Left cardiac atrium (tissue), 4 donors: ENCODE results near the gene PPP1R1C. TPM values are rescaled to one million over a fixed set of nuclear protein-coding genes. Genes with fewer than 3 reads are reported as not detected.
A peak's percentile ranks its signal among the peaks of the same experiment; 100 is the strongest.
"Not testable (repeated sequence)": the region's sequence is repeated elsewhere in the genome, so short reads cannot be mapped to it uniquely, and the experiment has no call there.

Experiments
- ATAC-seq, 2 donors: fragments of 200-7000 bp; cut with Tn5 transposase; one replicate each; pipeline ENCODE4 v1.9.1; 2020; ENCODE audit warnings: mild to moderate bottlenecking in 2 of 2, moderate library complexity in 2 of 2
- DNase-seq: peaks from one replicate; pipeline ENCODE4 v3.0.0-alpha.2; 2020
- intact Hi-C, 2 donors: fragments of 100-400 bp; cut with DNase I; formaldehyde crosslinking; loops; one replicate each; pipeline versions ENCODE4 v1.14.1 to v1.15.1; 2022 to 2023
- total RNA-seq, 2 donors: library from RNA; stranded (reverse); fragmentation: NEBNext Ultra II Directional; extraction: Animal tissue kit (Norgen Biotek cat#: 25700); gene quantifications; one replicate each; pipeline ENCODE4 v1.2.1, GENCODE V29; 2021
- donor health status: DM: no; HTN: yes; CAD: no.
- donor health status: DM: no; HTN: yes; CAD: no; lungs with severe emphysema.
- donor health status: DM: yes; HTN: yes; CAD: no.
- donor health status: Dilated cardiomyopathy.

Gene PPP1R1C
- total RNA-seq, 2 donors from 2014 or later = 5.0 to 5.5 TPM

DNA sequence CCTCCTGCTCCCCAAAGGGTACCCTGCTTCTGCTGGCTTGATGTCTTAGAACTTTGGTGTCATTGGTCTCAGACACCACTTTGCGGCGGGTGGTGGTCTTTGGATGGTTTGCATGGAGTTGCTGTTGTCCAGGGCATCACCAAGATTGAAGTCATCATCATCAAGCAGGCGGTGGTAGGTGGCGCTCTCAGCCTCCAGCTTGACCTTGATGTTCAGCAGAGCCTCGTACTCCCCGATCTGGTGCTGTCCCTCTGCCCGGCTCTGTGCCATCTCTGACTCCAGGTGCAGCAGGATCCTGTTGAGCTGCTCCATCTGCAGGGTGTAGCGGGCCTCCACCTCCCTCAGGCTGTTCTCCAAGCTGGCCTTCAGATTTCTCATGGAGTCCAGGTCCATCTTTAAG lies 24.5 kb upstream of the PPP1R1C start:
- DNase-seq, ATAC-seq, intact Hi-C loops: not testable (repeated sequence)

DNA sequence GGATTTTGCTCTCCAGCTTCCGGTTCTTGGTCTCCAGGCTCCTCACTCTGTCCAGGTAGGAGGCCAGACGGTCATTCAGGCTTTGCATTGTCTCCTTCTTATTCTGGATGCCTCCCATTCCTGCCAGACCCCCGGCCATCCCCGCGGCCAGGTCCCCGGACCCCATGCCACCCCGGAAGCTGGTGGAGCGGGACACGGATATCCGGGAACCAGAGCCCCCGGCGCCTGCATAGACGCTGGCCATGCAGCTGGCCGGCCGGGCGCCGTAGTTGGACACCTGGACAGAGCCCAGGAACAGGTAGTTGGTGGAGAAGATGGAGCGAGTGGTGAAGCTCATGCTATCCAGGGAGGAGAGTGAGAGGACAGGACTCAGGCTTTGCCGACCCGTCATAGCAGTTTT lies 23.5 kb upstream of the PPP1R1C start:
- no peak for ATAC-seq
- DNase-seq = no peak
- intact Hi-C loops = no loop called here

DNA sequence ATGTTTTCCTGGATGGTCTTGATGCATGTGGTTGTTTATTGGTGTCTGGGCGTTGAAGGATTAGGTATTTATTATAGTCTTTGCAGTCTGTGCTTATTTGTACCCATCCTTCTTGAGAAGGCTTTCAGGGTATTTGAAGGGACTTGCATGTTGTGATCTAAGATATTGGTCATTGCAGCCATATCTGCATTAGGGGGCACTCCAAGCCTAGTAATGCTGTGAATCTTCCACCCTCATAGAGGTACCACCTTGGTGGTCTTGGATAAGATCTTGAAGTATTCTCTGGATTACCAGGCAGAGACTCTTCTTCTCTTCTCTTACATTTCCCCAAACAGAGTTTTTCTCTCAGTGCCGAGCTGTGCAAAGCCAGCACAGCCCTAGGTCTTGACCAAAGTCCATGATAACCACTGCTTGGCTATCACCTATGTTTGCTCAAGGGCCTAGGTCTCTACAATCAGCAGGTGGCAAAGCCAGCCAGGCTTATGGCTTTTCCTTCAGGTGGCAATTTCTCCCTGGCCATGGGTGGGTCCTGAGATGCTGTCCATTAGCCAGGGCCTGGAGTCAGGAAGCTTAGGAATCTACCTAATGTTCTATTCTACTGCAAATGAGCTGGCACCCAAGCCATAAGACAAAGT lies 15.4 kb upstream of the PPP1R1C start:
- intact Hi-C loops = loop anchor here (5.0 to 10.0 kb wide), 2 partner anchors 95 to 107 kb away; no protein-coding TSS in a partner anchor
- DNase-seq (no peak), ATAC-seq (no peak)

DNA sequence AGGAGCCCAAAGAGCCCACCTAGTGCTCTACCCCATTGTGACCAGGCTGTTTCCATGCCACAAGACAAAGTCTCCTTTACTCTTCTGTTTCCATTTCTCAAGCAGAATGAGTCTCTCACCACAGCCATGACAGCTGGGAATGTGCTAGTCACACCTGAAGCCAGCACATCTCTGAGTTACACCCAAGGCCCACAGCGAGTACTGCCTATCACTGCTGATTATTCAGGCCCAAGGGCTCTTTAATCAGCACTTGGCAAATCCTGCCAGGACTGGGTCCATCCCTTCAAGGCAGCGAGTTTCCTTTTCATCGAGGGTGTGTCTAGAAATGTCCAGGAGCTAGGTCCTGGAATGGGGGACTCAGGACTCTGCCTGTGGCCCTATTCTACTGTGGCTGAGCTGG lies 14.6 kb upstream of the PPP1R1C start:
- intact Hi-C loops = loop anchor here (5.0 to 10.0 kb wide), 2 partner anchors 94 to 106 kb away; no protein-coding TSS in a partner anchor
- DNase-seq (no peak), ATAC-seq (no peak)

DNA sequence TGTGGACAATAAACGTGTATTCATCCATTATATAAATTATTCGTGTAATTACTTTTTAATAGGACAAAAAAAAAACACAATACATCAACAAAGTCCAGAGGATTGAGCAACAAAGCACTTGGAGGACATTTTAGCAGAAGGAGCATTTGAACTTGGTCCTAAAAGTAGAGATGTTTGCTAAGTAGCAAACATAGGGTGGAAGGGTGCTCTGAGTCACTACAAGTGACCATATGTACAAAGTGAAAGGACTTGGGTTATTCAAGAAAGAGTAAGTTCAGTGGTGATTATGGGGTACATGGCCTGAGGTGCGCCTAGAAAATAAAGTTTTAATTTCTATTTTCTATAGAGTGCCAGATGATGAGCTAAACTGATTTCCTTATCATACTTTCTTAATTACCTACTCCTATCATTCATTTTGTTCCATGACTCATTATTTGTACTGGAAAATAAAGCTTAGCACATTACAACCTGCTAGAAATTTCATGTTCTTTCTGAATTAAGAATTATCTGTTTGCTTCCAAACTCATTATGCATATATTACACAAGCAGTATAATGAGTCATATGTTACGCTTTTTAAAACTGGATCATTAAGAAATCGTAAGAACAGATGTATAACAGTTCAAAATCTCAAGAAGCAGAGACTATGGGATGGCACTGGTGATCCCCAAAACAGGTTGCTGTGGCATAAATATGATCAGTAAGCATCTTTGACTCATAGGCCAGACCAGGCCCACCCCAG lies 13.1 kb upstream of the PPP1R1C start:
- ATAC-seq = no peak
- no peak for DNase-seq
- intact Hi-C loops = loop anchor here (5.0 to 10.0 kb wide), 2 partner anchors 92 to 105 kb away; no protein-coding TSS in a partner anchor

DNA sequence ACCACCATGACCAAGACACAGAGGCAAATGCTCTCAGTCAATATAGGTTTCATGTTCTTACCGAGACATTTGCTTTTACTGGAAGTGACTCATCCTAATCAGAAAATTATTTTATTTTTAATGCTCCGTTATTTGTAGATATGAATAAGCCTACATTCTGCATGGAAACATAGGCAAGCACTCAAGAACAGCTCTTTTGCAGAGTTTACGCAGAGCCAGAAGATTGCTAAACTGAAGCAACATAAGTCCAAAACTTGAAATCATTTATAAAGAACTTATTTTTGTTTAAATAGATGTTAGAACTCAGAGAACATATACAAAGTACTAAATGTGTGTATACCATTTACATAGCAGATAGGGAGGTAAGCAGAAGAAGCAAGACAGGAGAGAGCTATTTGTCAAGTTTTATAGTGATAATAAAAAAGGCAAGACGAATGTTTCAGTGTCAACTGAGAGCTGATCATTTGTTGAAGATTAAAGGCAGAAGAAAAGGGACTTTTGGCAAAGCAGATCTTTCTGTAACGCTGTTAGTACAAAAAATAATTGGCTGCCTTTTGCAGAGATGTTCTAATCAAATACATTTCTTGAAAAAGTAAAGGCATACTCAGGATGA lies 12.4 kb upstream of the PPP1R1C start:
- intact Hi-C loops = loop anchor here (5.0 to 10.0 kb wide), 2 partner anchors 92 to 104 kb away; no protein-coding TSS in a partner anchor
- ATAC-seq (no peak), DNase-seq (no peak)

DNA sequence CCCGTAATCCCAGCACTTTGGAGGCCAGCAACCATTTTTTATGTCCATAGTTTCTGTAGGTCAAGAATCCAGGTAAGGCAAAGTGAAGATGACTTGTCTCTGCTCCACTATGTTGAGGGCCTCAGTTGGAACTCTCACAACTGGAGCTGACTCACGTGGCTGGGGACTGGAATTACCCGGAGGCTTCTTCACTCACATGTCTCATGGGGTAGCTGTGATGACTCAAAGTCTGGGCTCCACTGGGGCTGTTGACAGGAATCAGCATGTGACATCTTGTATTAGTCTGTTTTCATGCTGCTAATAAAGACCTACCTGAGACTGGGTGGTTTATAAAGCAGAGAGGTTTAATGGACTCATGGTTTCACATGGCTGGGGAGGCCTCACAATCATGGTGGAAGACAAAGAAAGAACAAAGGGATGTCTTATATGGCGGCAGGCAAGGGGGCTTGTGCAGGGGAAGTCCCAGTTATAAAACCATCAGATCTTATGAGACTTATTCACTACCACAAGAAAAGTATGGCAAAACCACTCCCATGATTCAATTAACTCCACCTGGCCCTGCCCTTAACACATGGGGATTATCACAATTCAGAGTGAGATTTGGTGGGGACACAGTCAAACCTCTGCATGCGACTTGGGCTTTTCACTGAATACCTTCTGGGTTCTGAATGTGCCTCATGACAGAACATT lies 7.8 kb upstream of the PPP1R1C start:
- DNase-seq = no peak
- intact Hi-C loops = loop anchor here in 1 of 2 donors (10.0 kb wide), 1 partner anchor 87 kb away; no protein-coding TSS in a partner anchor
- peak in 1 of 2 donors; percentile 30 for ATAC-seq

DNA sequence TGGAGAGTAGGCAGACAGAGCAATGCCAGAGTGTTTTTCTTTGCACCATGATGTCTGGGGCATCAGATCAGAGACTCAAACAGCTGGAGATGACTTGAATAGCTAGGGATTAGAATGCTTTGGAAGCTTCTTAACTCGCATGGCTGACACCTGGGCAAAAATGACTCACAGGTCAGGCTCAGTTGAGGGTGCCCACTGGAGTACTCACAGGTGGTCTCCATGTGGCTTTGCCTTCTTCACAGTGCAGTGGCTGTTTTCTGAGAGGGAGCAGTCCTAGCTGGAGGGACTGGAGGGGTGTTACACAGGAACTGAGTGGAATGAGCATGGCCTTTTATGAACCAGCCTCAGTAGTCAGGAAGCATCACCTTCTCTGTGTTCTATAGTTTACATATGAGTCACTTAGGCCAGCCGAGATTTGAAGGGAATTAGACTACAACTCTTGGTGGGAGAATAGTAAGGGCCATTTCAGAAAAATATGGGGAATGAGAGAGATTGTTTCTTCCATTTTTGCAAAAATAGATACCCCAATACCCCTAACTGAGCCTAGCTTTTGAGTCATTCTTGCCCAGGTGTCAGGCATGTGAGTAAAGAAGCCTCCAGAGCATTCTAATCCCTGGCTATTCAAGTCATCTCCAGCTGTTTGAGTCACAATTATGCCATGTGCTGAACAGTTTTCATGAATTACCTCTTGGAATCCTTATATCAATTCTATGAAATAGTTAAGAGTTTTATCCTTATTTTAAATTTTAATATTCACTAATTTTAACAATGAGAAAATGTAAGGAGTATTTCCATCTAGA lies 7.1 kb upstream of the PPP1R1C start:
- no peak for DNase-seq
- intact Hi-C loops = loop anchor here in 1 of 2 donors (10.0 kb wide), 1 partner anchor 86 kb away; no protein-coding TSS in a partner anchor
- no peak for ATAC-seq

DNA sequence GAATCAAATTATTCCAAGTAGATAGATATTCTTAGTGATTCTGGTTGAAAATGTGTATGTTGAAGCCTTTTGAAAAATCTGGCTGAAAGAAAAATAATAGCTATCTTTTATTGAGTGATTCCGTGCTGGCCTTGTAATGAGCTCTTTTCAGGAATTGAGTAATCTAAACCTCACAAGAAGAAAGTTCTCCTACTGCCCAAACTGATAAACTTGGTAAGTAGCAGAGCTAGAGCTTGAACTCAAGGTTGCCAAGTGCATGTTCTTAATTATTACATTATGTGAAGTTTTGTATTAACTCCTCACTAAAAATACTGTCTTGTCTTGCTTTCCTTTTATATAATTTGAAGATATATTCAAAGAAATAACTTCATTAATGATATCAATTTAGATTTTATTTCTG lies 1.6 kb upstream of the PPP1R1C start:
- intact Hi-C loops = no loop called here
- no peak for ATAC-seq
- DNase-seq = no peak

DNA sequence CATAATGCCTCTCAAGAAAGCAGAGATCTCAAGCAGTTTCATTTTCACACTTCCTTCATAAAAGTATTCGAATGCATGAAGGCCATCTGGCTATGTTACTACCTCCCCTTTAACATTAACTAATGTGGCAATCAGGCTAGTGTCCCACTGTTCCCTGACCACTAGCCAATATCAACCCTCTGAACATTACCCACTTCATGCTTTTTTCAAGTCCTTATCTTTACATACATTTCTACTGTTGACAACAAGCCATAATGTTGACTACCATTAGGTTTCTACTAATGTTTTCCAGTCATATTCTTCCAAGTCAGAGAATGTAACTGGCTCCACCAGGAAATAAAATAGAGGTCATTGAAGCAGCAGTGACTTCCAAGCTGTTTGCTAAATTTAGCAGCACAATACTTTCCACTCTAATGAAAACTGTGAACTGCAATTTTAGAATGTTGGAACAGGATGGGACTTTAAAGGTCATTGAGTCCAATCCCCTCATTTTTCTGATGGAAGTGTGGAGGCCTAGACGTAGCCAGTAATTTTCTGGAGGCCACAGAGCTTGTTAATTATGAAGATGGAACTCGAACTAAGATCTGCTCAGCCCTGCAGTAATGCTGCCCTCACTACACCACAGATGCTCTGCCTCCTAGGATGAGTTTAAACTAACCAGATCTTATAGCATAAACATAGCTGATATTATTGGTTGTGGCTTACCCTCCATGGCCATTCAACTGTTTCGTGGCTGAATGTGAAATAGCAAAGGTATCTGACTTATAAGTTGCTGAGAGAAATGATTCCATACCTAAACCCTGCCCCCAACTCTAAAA lies 630 bp upstream of the PPP1R1C start:
- intact Hi-C loops = no loop called here
- DNase-seq (no peak), ATAC-seq (peak; percentile 61 to 76)

DNA sequence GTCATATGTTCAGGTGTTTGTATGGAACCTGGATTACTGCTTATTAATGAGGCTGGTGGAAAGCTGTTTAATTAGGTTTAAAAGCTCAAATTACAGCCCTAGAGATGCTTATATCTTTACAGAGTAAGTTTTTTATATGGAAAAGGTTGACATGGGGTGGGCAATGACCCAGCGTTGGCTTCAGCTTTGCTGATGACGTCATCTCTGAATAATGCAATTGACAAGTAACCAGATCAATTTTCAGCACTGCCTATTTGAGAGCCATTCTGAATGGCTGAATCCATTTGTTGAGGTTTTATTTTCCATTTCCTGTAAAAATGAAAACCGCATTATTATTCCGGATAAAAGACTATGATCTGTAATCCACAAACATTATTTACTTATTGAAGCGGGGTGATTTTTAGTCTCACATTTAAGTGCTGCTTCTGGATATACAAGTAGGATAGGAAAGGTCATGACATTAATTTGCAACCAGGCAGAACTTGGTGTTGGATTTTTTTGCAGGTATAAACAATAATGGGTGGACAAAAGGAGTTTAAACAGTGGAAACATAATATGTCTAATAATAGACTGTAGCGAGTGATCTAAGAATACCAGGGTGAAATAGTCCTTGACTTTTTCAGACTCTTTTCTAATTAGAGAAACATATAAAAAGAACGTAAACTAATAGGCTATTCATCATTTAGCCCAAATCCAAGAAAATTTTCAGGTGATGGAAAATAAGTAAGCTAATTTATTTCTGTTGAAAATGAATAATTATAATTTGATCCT lies 2.7 kb downstream of the PPP1R1C start:
- intact Hi-C loops = no loop called here
- ATAC-seq = no peak

DNA sequence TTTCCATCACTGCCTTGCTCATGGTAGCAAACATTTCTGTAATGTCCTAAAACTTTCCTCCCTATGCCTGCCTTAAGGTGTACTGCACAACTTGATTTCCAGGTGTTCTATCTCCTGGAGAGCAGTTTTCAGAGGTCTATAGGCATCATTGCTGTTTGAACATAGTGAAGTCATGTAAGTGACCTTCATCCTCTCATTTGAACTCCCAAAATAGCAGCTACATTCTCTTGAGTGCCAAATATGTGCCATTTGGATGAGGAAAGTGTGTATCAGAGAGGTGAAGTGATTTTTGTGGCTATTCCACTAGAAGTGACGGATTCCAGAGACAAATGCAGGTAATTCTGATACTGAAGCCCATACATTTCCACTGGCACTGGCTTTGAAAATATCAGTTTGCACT lies 3.4 kb downstream of the PPP1R1C start:
- ATAC-seq (peak in 1 of 2 donors; percentile 38), DNase-seq (no peak)
- intact Hi-C loops = no loop called here

More for the DNA sequence above, 2.7 kb downstream of the PPP1R1C start:
- no peak for DNase-seq

DNA sequence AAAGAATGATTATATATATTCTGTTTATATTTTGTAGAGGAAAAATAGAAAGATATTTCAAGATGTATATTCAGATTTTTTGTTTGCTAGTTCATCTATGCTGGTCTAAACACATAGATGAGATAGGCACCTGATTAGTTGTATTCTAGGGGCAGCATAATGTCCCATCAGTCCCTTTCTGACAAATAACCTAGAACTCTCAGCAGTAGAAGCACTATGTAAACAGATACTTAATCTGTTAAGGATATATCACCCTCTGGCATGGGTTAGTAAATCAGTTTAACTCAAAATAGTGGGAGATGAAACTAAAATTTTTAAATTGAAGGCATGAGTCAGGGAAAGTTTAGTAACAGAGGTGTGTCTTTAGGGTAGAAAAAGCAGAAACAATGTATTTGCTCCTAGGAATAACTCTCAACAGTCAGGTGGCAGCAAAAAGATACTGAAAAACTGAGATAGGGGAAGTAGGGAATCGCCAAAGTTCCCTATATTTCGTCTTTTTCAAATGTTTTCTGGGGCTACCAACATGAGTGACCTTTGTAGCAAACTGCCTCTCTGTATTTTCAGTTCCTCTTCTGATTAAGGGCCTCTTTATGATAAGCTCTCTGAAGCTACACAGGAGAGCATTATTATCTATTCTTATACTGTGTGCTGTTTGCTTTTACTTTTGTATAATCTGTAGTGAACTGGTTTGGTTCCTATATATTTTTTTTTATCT lies 5.7 kb downstream of the PPP1R1C start:
- ATAC-seq (no peak), DNase-seq (no peak)
- intact Hi-C loops = loop anchor here in 1 of 2 donors (2.0 kb wide), 1 partner anchor 41 kb away; no protein-coding TSS in a partner anchor

DNA sequence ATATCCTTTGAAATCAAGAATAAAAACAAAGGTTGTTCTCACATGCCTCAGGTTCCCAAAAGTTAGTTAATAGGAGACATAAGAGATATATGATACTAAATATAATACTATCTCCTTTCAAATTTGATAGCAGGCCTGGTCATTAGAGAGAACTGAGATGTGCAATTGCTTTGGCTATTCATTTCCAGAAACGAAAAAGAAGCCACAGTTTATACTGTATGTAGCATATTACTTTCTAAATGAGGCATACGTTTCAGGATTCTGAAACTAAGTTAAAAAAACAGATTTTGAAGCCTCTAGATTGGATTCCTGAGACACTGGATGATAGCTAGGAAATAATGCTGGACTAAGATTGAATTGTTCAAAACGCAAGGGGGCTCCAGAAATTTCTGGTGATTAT lies 7.1 kb downstream of the PPP1R1C start:
- intact Hi-C loops = no loop called here
- no peak for DNase-seq

DNA sequence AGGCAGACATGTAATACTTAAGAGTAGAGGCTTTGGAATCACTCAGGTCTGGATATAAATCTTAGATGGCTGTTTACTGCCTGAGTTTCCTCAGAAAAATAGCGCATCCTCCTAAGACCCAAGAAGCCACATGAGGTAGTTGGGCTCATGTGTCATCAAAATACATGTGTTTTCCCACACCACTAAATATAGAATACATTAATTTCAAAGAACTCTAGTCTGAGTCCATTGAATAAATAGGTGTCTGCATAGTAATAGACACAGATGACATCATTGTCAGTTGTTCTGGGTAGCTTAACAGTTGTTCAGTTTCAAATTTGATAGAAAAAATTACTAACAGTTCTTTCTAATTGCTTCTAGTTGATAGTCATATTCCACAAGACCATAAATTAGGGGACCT lies 9.6 kb downstream of the PPP1R1C start:
- ATAC-seq (no peak), DNase-seq (no peak)
- intact Hi-C loops = no loop called here

More for the DNA sequence above, 7.1 kb downstream of the PPP1R1C start:
- ATAC-seq = no peak
